IPS DF 6.9 (cell line): ENCODE data around the gene DNTT.
A peak's percentile ranks its signal among the peaks of the same experiment; 100 is the strongest.

Experiments used
- DNase-seq: peaks from one replicate; pipeline ENCODE4 v3.0.0-alpha.2; 2013; ENCODE audit warnings: low read depth, low spot score
- H3K27ac ChIP-seq: one replicate; pipeline ENCODE4 v1.5.1; 2013; ENCODE audit warnings: low read length, control low read depth
- H3K27me3 ChIP-seq: 2 replicates; pipeline ENCODE4 v1.6.1; 2013; ENCODE audit warnings: mild to moderate bottlenecking, low read length; ENCODE audit not compliant: control insufficient read depth, insufficient read depth
- H3K36me3 ChIP-seq: 2 replicates; pipeline ENCODE4 v1.6.1; 2013; ENCODE audit warnings: low read length; ENCODE audit not compliant: control insufficient read depth, insufficient read depth
- H3K4me1 ChIP-seq: 2 replicates; pipeline ENCODE4 v1.6.1; 2013; ENCODE audit warnings: low read length; ENCODE audit not compliant: control insufficient read depth, insufficient read depth
- H3K4me3 ChIP-seq: 2 replicates; pipeline ENCODE4 v1.5.1; 2013; ENCODE audit warnings: mild to moderate bottlenecking, low read length
- H3K9me3 ChIP-seq: 2 replicates; pipeline ENCODE4 v1.6.1; 2013; ENCODE audit warnings: low read length, inconsistent platforms; ENCODE audit not compliant: control insufficient read depth, insufficient read depth
- WGBS: extraction: QIAGEN DNeasy Blood & Tissue Kit; methylation state at CpG from one replicate; pipeline ENCODE4 v1.1.7; 2013; ENCODE audit warnings: mixed read lengths, missing lambda C conversion rate; ENCODE audit not compliant: insufficient read length, insufficient coverage; 5-methylcytosine and 5-hydroxymethylcytosine counted together

DNTT gene

GRCh38 chr10:96366508-96366907 is 62.3 kb downstream of the DNTT start:
- no peaks in the 10 kb centered on the region for H3K27me3 ChIP-seq
- H3K27ac ChIP-seq, result no peak overlapping the region
- no peaks in the 10 kb centered on the region for H3K4me1 ChIP-seq
- no peak for DNase-seq
- H3K36me3 ChIP-seq, result no peaks in the 10 kb centered on the region
- 100% methylated on average over 1 of the region's 3 CpGs for whole genome bisulfite sequencing
- no peaks in the 10 kb centered on the region for H3K9me3 ChIP-seq
- no peak overlapping the region for H3K4me3 ChIP-seq

GRCh38 chr10:96367470-96367869 is 63.2 kb downstream of the DNTT start:
- H3K9me3 ChIP-seq, result no peaks in the 10 kb centered on the region
- H3K36me3 ChIP-seq, result no peaks in the 10 kb centered on the region
- no peaks in the 10 kb centered on the region for H3K4me1 ChIP-seq
- no peaks in the 10 kb centered on the region for H3K27me3 ChIP-seq
- H3K4me3 ChIP-seq, result no peak overlapping the region
- H3K27ac ChIP-seq, result no peak overlapping the region
- whole genome bisulfite sequencing, result no CpG with 5 or more reads among the region's 4 CpGs
- no peak for DNase-seq

- Histone ChIP-seq H3K9me3 (no peaks in the 10 kb centered on the region), H3K27ac (no peak overlapping the region), H3K27me3 (no peaks in the 10 kb centered on the region), H3K4me3 (no peak overlapping the region), H3K36me3 (no peaks in the 10 kb centered on the region), H3K4me1 (no peaks in the 10 kb centered on the region)
- DNase-seq, result no peak
- WGBS, result no CpG with 5 or more reads among the region's 5 CpGs
These were observed 64.7 kb downstream of the DNTT start for GRCh38 chr10:96368971-96369370.

GRCh38 chr10:96369890-96370583 is 65.8 kb downstream of the DNTT start:
- Histone ChIP-seq H3K36me3 (no peaks in the 10 kb centered on the region), H3K4me3 (no peak overlapping the region), H3K4me1 (peaks cover 4% of the 10 kb centered on the region), H3K27me3 (no peaks in the 10 kb centered on the region), H3K9me3 (no peaks in the 10 kb centered on the region), H3K27ac (no peak overlapping the region)
- WGBS, result no CpG with 5 or more reads among the region's 38 CpGs
- DNase-seq, result no peak

GRCh38 chr10:96370584-96371157 is 66.4 kb downstream of the DNTT start:
- no peak overlapping the region for H3K4me3 ChIP-seq
- H3K4me1 ChIP-seq, result peaks cover 5% of the 10 kb centered on the region
- peak; percentile 71 for DNase-seq
- H3K36me3 ChIP-seq, result no peaks in the 10 kb centered on the region
- H3K27me3 ChIP-seq, result no peaks in the 10 kb centered on the region
- H3K9me3 ChIP-seq, result no peaks in the 10 kb centered on the region
- no peak overlapping the region for H3K27ac ChIP-seq
- no CpG with 5 or more reads among the region's 16 CpGs for WGBS

GRCh38 chr10:96371356-96371755 is 67.1 kb downstream of the DNTT start:
- Histone ChIP-seq H3K36me3 (no peaks in the 10 kb centered on the region), H3K4me1 (peaks cover 5% of the 10 kb centered on the region), H3K4me3 (no peak overlapping the region), H3K27ac (no peak overlapping the region), H3K9me3 (no peaks in the 10 kb centered on the region), H3K27me3 (no peaks in the 10 kb centered on the region)
- DNase-seq, result no peak
- no CpG with 5 or more reads among the region's 11 CpGs for WGBS

- no CpG with 5 or more reads among the region's 5 CpGs for WGBS
- Histone ChIP-seq H3K36me3 (no peaks in the 10 kb centered on the region), H3K4me1 (peaks cover 5% of the 10 kb centered on the region), H3K27me3 (no peaks in the 10 kb centered on the region), H3K27ac (no peak overlapping the region), H3K9me3 (no peaks in the 10 kb centered on the region), H3K4me3 (no peak overlapping the region)
- no peak for DNase-seq
These were observed 69.8 kb downstream of the DNTT start for GRCh38 chr10:96374004-96374403.

GRCh38 chr10:96374639-96374984 is 70.4 kb downstream of the DNTT start:
- no peak for DNase-seq
- no peak overlapping the region for H3K27ac ChIP-seq

GRCh38 chr10:96374985-96375830 is 71.0 kb downstream of the DNTT start:
- peak overlapping the region; percentile 23; the same call in 1 of the 2 replicates for H3K4me3 ChIP-seq
- no peaks in the 10 kb centered on the region for H3K27me3 ChIP-seq
- no peaks in the 10 kb centered on the region for H3K36me3 ChIP-seq
- peaks cover 5% of the 10 kb centered on the region for H3K4me1 ChIP-seq
- peak; percentile 76 for DNase-seq
- no peaks in the 10 kb centered on the region for H3K9me3 ChIP-seq
- no CpG with 5 or more reads among the region's 36 CpGs for whole genome bisulfite sequencing
- H3K27ac ChIP-seq, result no peak overlapping the region

More at GRCh38 chr10:96374639-96374984, 70.4 kb downstream of the DNTT start:
- Histone ChIP-seq H3K27me3 (no peaks in the 10 kb centered on the region), H3K4me1 (peaks cover 5% of the 10 kb centered on the region), H3K36me3 (no peaks in the 10 kb centered on the region), H3K9me3 (no peaks in the 10 kb centered on the region), H3K4me3 (no peak overlapping the region; the same call in 1 of the 2 replicates)
- WGBS, result no CpG with 5 or more reads among the region's 9 CpGs

- H3K9me3 ChIP-seq, result no peaks in the 10 kb centered on the region
- H3K4me3 ChIP-seq, result no peak overlapping the region
- H3K27me3 ChIP-seq, result no peaks in the 10 kb centered on the region
- H3K36me3 ChIP-seq, result no peaks in the 10 kb centered on the region
- DNase-seq, result no peak
- H3K4me1 ChIP-seq, result peaks cover 5% of the 10 kb centered on the region
- H3K27ac ChIP-seq, result no peak overlapping the region
- no CpG with 5 or more reads among the region's 7 CpGs for WGBS
These were observed 72.2 kb downstream of the DNTT start for GRCh38 chr10:96376483-96376882.
